Measurements from ENCODE around the gene S100A8.

- TF ChIP-seq CTCF (IDR thresholded peaks at IDR 0.05; ENCODE audit: insufficient read depth, low read depth, low read length): no peak
- TF ChIP-seq EZH2 (IDR thresholded peaks at IDR 0.05; ENCODE audit: insufficient read depth, low read length): no peak
These were observed 6.4 kb upstream of the S100A8 start for GRCh38 chr1:153397051-153397923.
